Neural crest cell (in vitro differentiated cells): ENCODE measurements around the gene USP8. TPM values are rescaled to one million over a fixed set of nuclear protein-coding genes. Genes with fewer than 3 reads are reported as not detected.
A peak's percentile ranks its signal among the peaks of the same experiment; 100 is the strongest.

Source experiments
- DNase-seq: peaks from one replicate; pipeline ENCODE4 v3.0.0; 2021; ENCODE audit warnings: low read depth, mixed read lengths, low spot score
- H3K27ac Mint-ChIP-seq: one replicate; pipeline ENCODE4 v1.8.0; 2021; ENCODE audit warnings: mild to moderate bottlenecking, mixed read lengths; ENCODE audit not compliant: unreplicated experiment
- H3K27me3 Mint-ChIP-seq: 2 replicates; pipeline ENCODE4 v1.8.0; 2021; ENCODE audit warnings: low read depth, mild to moderate bottlenecking, mixed read lengths
- H3K36me3 Mint-ChIP-seq: 2 replicates; pipeline ENCODE4 v1.8.0; 2021; ENCODE audit warnings: low read depth, mild to moderate bottlenecking, mixed read lengths
- H3K4me1 Mint-ChIP-seq: 2 replicates; pipeline ENCODE4 v1.8.0; 2021; ENCODE audit warnings: mixed read lengths
- H3K4me3 Mint-ChIP-seq: one replicate; pipeline ENCODE4 v1.8.0; 2021; ENCODE audit warnings: mild to moderate bottlenecking, mixed read lengths
- H3K9me3 Mint-ChIP-seq: 2 replicates; pipeline ENCODE4 v1.8.0; 2021; ENCODE audit warnings: mixed read lengths
- CTCF ChIP-seq: fragments of 200-600 bp; sonication (generic); conservative IDR thresholded peaks from 2 replicates; pipeline ENCODE4 v1.5.0; 2021; ENCODE audit warnings: antibody characterized with exemption, mild to moderate bottlenecking
- total RNA-seq: library from RNA; stranded (reverse); gene quantifications from 2 replicates; pipeline ENCODE4 v1.2.1, GENCODE V29; 2021

Gene USP8
- total RNA-seq, 1 donor from 2014 or later = 40.5 TPM

- no peaks in the 10 kb centered on the region for H3K27me3 Mint-ChIP-seq
- peak overlapping the region; percentile 21 for H3K27ac Mint-ChIP-seq
- no peak for TF ChIP-seq CTCF
- DNase-seq = no peak
- H3K9me3 Mint-ChIP-seq = no peaks in the 10 kb centered on the region
- no peak overlapping the region for H3K4me3 Mint-ChIP-seq
- peaks cover 6% of the 10 kb centered on the region for H3K36me3 Mint-ChIP-seq
- no peaks in the 10 kb centered on the region for H3K4me1 Mint-ChIP-seq
Measured at GRCh38 chr15:50562735-50563640, 138.8 kb downstream of the USP8 start.

- no peaks in the 10 kb centered on the region for H3K4me1 Mint-ChIP-seq
- H3K27ac Mint-ChIP-seq = no peak overlapping the region
- TF ChIP-seq CTCF = no peak
- H3K36me3 Mint-ChIP-seq = peaks cover 8% of the 10 kb centered on the region
- H3K4me3 Mint-ChIP-seq = no peak overlapping the region
- H3K27me3 Mint-ChIP-seq = no peaks in the 10 kb centered on the region
- no peaks in the 10 kb centered on the region for H3K9me3 Mint-ChIP-seq
- no peak for DNase-seq
Measured at GRCh38 chr15:50563756-50564155, 139.6 kb downstream of the USP8 start.

Other genes starting within 250 kb of the USP8 start
- gene SLC27A2, start 242.2 kb upstream of the USP8 start, total RNA-seq = 0.86 and 0.91 TPM in 2 replicates
- 2.6 and 3.5 TPM in 2 replicates for gene HDC, start 158.7 kb upstream of the USP8 start, total RNA-seq
- 35.0 and 37.8 TPM in 2 replicates for gene GABPB1, start 69.2 kb upstream of the USP8 start, total RNA-seq
- 0.40 TPM in 1 of 2 replicates, not detected in the other for gene USP50, start 122.3 kb downstream of the USP8 start, total RNA-seq